Cardiac fibroblast (primary cell): ENCODE data around the gene ADAM11.
"Not testable (repeated sequence)": the region's sequence is repeated elsewhere in the genome, so short reads cannot be mapped to it uniquely, and the experiment has no call there.

Source experiments
- DNase-seq, 2 donors: peaks; one replicate each; pipeline versions ENCODE4 v3.0.0 to v3.0.0-alpha.2; 2010; ENCODE audit warnings: low read depth in 2 of 2
- H3K4me3 ChIP-seq, 2 donors: replicated peaks in 1 of 2; 1 replicate in 1 of 2; 2 replicates in 1 of 2; pipeline ENCODE4 v1.5.1; 2011; ENCODE audit warnings: low read depth in 2 of 2, low read length in 2 of 2, mild to moderate bottlenecking in 2 of 2, moderate library complexity in 1 of 2
- TF ChIP-seq, protein P1 (sequence below): IDR thresholded peaks from one replicate; pipeline ENCODE4 v1.5.1; 2011; ENCODE audit warnings: low read depth, mild to moderate bottlenecking, low read length, inconsistent platforms

Gene ADAM11

DNA sequence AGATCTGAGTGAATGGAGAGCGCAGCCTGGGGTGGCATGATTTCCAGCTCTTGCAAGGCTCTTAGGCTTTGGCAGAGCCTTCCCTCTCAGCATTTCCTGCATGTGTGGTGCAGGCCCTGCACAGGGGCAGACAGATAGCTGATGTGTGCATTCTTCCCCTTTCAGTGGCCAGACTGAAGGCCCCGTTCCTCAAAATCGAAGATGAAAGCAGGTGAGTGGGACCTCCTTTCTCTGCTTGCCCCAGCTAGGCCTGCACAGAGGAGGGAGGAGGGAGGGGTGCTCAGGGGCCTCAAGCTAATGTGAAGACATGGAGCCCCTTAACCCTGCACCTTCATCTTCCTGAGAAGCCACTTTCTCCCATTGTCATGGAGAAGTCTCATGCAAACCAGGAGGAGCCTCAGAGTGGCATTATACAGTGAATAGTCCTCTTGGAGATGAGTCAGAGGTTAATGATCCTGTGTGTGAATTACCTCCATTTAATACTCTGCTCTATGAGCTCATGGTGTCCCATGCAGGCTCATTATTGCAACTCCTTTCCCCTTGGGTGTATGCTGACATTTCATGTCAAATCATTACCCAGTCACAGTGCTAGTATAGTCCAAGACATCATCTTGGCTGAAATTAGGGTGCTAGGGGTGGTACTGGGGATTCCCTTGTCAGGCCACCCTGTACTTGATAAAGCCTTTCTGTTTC lies 20.4 kb upstream of the ADAM11 start:
- H3K4me3 ChIP-seq = no peak overlapping the region
- TF ChIP-seq, protein P1, sequence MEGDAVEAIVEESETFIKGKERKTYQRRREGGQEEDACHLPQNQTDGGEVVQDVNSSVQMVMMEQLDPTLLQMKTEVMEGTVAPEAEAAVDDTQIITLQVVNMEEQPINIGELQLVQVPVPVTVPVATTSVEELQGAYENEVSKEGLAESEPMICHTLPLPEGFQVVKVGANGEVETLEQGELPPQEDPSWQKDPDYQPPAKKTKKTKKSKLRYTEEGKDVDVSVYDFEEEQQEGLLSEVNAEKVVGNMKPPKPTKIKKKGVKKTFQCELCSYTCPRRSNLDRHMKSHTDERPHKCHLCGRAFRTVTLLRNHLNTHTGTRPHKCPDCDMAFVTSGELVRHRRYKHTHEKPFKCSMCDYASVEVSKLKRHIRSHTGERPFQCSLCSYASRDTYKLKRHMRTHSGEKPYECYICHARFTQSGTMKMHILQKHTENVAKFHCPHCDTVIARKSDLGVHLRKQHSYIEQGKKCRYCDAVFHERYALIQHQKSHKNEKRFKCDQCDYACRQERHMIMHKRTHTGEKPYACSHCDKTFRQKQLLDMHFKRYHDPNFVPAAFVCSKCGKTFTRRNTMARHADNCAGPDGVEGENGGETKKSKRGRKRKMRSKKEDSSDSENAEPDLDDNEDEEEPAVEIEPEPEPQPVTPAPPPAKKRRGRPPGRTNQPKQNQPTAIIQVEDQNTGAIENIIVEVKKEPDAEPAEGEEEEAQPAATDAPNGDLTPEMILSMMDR = no peak
- peak in 1 of 2 donors; percentile 17 for DNase-seq

DNA sequence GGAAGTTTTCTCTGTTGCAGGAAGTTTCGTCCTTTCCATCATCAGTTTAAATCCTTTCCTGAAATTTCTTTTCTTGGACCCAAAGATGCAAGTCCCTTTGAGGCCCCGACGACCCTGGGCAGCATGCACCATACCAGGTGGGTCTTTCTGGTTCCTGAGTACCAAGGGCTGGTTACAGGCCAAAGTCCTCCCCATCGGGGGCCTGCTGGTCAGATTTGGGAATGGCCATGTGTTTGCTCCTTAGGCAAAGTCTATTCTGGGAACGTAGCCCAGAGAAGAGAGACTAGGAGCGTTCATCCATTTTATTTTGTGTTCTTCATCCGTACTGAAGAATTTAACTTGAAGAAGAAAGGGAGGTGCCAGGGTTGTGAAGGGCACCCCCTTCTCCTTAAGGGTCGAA lies 17.5 kb upstream of the ADAM11 start:
- DNase-seq = no peak
- no peak overlapping the region for H3K4me3 ChIP-seq
- TF ChIP-seq, protein P1 = no peak

DNA sequence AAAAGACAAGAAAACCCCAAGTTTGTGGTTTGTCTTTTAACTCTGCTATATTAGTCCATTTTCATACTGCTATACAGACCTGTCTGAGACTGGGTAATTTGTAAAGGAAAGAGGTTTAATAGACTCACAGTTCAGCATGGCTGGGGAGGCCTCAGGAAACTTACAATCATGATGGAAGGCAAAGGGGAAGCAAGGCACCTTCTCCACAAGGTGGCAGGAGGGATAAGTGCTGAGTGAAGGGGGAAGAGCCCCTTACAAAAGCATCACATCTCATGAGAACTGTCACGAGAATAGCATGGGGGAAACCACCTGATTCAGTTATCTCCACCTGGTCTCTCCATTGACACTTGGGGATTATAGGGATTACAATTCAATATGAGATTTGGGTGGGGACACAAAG lies 13.5 kb upstream of the ADAM11 start:
- TF ChIP-seq, protein P1 = no peak
- H3K4me3 ChIP-seq = no peak overlapping the region
- no peak for DNase-seq

DNA sequence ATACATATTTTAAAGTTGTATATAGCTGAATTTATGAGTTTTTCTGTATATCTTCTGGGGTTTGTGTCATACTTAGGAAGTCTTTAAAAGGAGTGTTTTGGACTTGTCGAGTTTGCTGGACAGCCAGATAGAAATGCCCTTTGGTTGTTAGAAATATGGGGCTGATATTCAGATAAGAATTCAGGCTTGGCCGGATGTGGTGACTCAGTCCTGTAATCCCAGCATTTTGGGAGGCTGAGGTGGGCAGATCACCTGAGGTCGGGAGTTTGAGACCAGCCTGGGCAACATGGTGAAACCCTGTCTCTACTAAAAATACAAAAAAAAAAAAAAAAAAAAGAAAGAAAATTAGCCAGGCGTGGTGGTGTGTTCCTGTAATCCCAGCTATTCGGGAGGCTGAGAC lies 13.1 kb upstream of the ADAM11 start:
- H3K4me3 ChIP-seq = not testable (repeated sequence)

DNA sequence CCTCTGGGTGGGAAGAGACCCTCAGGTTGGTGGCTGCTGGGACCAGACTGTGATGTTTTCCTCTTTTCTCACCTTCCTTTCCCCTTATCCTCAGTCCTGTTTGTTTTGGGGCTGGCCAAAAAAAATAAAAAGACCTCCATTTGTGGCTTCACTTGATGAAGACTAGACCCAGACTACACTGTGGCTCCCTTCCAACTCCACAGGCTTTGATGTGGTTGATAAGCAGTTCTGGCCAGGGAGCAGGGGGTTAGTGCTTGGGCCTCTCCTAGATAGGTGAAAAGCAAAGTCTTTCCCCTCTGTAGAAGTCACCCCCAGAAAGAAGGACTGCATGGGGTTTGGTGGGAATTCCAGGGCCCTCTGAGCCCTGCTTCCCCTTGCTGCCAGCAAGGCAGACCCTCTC lies 11.2 kb upstream of the ADAM11 start:
- TF ChIP-seq, protein P1 = no peak
- DNase-seq = no peak

More for the DNA sequence above, 13.1 kb upstream of the ADAM11 start:
- not testable (repeated sequence) for DNase-seq

DNA sequence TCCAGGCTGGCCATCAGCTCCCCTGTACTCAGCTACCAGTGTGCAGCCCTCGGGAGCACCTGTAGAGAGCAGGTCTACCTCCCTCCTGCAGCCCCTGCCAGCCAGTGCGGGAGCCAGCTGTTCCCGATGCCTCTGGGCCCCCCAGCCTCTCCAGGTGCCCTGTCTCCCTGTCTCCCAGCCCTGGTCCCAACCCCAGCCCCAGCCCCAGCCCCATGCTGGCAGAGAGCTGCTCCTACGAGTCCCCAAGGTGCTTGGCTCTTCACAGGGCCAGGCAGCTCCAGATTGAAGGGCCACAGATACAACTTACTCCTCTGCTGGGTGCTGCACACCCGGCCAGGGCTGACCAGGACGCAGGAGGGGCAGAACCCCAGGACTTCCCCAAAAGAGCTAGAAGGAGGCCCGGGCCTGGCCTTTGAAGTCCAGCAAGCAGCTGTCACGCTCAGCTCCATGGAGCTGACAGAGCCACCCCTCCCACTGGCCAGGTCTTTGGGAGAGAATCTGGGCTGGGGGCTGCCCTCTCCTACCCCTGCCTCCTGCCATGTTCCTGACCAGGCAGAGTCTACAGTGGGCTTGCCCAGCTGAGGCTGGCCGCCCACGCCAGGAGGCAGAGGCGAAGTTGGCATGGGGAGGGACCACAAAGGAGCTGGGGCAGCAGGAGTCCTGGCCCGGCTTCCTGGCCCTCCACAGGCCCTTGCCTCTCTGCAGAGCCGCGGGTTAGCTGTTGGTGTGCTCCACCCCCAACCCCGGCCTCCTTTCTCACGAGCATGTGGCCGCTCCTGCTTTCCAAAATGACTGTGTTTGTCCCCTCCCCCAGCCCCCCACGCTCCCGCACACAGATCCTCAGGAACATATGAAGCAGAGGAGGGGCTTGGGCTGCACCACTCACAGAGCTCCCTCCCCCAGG lies 9.5 kb upstream of the ADAM11 start:
- no peak overlapping the region for H3K4me3 ChIP-seq
- TF ChIP-seq, protein P1 = no peak
- no peak for DNase-seq

More for the DNA sequence above, 11.2 kb upstream of the ADAM11 start:
- H3K4me3 ChIP-seq = no peak overlapping the region

DNA sequence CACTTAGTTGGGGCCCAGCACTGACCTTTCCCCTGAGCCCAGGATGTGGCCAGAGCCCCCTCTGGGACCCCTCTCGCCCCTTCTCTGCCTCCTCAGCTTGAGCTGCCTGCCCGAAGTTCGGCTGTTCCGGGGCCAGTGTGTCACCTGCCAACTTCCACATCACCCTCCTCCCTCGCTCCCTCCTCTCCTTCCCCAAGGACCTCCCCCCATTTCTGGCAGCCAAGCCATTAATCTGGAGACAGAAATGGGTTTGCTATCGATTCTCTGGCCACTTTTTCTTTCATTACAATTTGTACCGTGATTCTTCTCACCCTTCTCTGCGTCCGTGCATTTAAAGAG lies 8.8 kb upstream of the ADAM11 start:
- no peak for DNase-seq
- TF ChIP-seq, protein P1 = no peak
- H3K4me3 ChIP-seq = no peak overlapping the region
